Measurements from ENCODE around the gene RASGRP1. TPM values are rescaled to one million over a fixed set of nuclear protein-coding genes. Genes with fewer than 3 reads are reported as not detected.

Gene RASGRP1
- total RNA-seq, 1 donor from 2014 or later, result 0.44 TPM

DNA sequence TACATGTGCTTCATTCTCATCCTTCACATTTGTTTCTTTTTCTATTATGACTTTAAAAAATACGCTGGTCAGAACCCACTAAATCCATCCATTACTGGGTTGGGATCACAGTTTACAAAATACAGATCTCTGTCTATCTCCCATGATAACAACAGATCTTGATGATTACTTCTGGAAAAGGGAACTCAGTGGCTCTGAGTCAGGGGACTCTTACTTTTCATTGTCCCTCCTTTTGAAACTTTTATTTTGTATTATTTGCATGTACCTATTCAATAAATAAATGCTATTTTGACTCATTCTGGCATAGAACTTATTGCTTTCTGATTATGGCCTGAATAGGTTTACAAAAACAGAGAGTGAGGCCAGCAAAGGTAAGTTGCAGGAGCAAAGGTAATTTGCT, 11.6 kb upstream of the RASGRP1 start:
- Histone ChIP-seq H3K27ac (replicated peaks) (no peak overlapping the region), H3K4me3 (no peak overlapping the region), H3K4me1 (no peaks in the 10 kb centered on the region), H3K36me3 (no peaks in the 10 kb centered on the region), H3K9me3 (replicated peaks) (peaks cover 3% of the 10 kb centered on the region), H3K27me3 (ENCODE audit: low read depth) (peaks cover 34% of the 10 kb centered on the region)
- TF ChIP-seq, protein P1, sequence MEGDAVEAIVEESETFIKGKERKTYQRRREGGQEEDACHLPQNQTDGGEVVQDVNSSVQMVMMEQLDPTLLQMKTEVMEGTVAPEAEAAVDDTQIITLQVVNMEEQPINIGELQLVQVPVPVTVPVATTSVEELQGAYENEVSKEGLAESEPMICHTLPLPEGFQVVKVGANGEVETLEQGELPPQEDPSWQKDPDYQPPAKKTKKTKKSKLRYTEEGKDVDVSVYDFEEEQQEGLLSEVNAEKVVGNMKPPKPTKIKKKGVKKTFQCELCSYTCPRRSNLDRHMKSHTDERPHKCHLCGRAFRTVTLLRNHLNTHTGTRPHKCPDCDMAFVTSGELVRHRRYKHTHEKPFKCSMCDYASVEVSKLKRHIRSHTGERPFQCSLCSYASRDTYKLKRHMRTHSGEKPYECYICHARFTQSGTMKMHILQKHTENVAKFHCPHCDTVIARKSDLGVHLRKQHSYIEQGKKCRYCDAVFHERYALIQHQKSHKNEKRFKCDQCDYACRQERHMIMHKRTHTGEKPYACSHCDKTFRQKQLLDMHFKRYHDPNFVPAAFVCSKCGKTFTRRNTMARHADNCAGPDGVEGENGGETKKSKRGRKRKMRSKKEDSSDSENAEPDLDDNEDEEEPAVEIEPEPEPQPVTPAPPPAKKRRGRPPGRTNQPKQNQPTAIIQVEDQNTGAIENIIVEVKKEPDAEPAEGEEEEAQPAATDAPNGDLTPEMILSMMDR (IDR thresholded peaks at IDR 0.05; ENCODE audit: borderline replicate concordance), result no peak
- no peak for DNase-seq
- intact Hi-C loops (cut with micrococcal nuclease), result no loop called here

DNA sequence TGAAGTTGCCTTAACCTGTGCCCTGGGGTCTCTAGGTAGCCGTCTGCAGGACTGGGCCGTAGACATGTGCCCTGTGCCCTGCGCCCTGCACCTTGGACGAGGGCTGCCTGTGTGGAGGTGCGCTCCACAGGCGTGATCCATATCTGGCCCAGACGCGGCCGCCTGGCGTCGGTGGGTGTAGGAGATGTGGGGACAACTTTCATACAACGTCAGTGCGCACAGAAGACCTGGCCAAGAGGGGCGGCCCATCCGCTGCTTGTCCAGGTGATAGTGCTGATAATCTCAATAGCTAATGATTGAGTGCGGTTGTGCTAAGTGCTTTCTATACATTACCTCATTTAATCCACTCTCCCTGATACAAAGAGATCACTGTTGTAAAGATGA, 665 bp upstream of the RASGRP1 start:
- Histone ChIP-seq H3K4me1 (peaks cover 14% of the 10 kb centered on the region), H3K4me3 (no peak overlapping the region), H3K9me3 (replicated peaks) (peaks cover under 1% of the 10 kb centered on the region), H3K27me3 (ENCODE audit: low read depth) (peaks cover 67% of the 10 kb centered on the region), H3K27ac (replicated peaks) (no peak overlapping the region), H3K36me3 (no peaks in the 10 kb centered on the region)
- TF ChIP-seq, protein P1 (IDR thresholded peaks at IDR 0.05; ENCODE audit: borderline replicate concordance), result no peak
- intact Hi-C loops (cut with micrococcal nuclease), result loop anchor here (10.0 kb wide), 1 partner anchor 120 kb away; no protein-coding TSS in a partner anchor
- DNase-seq, result no peak

DNA sequence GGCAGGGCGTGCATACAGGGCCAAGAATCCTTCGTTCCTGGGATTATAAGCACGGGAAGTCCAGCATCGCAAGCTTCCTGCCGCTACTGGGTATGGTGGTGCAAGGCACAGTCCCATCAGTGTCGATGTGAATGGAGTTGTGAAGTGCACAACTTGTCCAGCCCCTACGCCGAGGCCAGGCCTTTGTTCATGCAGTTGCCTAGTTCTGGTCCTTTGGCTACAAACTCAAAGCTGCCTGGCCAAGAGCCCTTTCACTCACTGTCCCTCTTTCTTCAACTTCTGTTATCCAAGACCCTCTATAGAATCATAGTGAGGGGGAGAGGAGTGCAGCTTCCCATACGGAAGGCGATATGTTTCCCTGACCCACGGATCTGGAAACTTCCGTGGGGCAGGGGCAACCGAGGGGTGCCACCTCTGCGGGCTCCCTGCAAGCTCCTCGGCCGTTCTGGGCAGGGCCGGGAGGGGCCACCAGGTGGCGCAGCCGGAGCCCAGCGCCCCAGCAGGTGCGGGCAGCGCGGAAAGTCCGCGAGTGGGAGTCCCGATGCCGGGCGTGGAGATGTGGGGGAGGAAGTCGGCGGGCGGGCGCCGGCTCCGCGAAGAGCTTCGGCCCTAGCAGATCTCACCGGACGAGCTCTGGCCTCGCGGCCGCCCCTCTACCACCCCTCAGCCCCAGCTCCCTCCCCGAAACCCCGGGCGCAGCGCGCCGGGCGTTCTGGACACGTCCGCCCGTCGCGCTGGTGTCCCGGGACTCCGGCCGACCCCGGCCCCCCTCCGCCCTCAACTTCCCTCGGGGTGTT, 693 bp downstream of the RASGRP1 start:
- Histone ChIP-seq H3K4me1 (peaks cover 14% of the 10 kb centered on the region), H3K4me3 (peak overlapping the region; percentile 72), H3K27me3 (ENCODE audit: low read depth) (peaks cover 81% of the 10 kb centered on the region), H3K36me3 (no peaks in the 10 kb centered on the region), H3K9me3 (replicated peaks) (no peaks in the 10 kb centered on the region), H3K27ac (replicated peaks) (no peak overlapping the region)
- intact Hi-C loops (cut with micrococcal nuclease), result loop anchor here (10.0 kb wide), 1 partner anchor 121 kb away; no protein-coding TSS in a partner anchor
- DNase-seq, result peak; percentile 64
- TF ChIP-seq, protein P1 (IDR thresholded peaks at IDR 0.05; ENCODE audit: borderline replicate concordance), result peak; percentile 92

DNA sequence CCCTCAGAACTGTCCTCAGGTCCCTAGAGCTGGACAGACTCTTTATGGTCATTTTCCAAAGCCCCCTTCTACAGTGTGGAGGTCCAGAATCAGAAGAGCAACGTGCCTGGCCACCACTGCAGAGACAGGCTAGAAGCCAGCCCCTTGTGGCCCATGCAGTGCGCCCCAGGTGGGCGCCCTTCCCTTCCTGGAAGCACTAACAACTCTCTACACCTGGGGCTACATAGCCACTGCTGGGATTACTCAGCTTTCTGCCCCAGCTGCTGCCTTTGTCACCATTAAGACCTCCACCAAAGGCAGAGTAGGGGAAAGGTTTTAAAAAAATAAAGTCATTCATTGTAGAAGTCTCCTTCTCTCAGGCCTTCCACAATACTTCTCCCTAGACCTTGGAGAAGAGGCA, 2.3 kb downstream of the RASGRP1 start:
- H3K27me3 ChIP-seq (ENCODE audit: low read depth), result peaks cover 93% of the 10 kb centered on the region
- H3K4me1 ChIP-seq, result peaks cover 14% of the 10 kb centered on the region
- H3K9me3 ChIP-seq (replicated peaks), result no peaks in the 10 kb centered on the region
- intact Hi-C loops (cut with micrococcal nuclease), result loop anchor here (10.0 kb wide), 1 partner anchor 123 kb away; no protein-coding TSS in a partner anchor
- H3K4me3 ChIP-seq, result no peak overlapping the region
- H3K36me3 ChIP-seq, result no peaks in the 10 kb centered on the region
- no peak for DNase-seq
- TF ChIP-seq, protein P1 (IDR thresholded peaks at IDR 0.05; ENCODE audit: borderline replicate concordance), result no peak
- H3K27ac ChIP-seq (replicated peaks), result no peak overlapping the region

DNA sequence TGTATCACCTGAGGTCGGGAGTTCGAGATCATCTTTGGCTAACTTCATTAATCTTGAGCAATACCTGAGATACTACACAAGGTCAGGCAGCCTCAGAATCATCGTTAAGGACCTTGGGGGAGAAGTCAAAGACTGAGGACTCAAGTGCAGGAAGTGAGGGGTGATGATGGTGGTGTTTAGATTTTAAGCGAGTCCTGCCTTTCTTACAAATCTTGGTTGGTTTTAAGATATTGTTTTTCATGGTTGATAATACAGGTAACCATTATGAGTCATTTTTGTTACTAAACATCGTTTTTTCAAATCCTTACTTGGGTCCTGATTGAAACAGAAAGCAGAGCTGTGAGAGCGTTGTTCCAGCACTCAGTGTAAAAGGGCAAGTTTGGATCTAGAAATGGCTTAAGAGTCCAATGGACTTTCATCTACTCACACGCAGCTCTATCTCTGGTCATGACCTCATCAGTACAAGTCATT, 4.1 kb downstream of the RASGRP1 start:
- TF ChIP-seq, protein P1 (IDR thresholded peaks at IDR 0.05; ENCODE audit: borderline replicate concordance), result no peak
- no peak for DNase-seq
- intact Hi-C loops (cut with micrococcal nuclease), result loop anchor here (10.0 kb wide), 1 partner anchor 124 kb away; no protein-coding TSS in a partner anchor
- Histone ChIP-seq H3K27me3 (ENCODE audit: low read depth) (peaks cover 83% of the 10 kb centered on the region), H3K27ac (replicated peaks) (no peak overlapping the region), H3K36me3 (no peaks in the 10 kb centered on the region), H3K9me3 (replicated peaks) (no peaks in the 10 kb centered on the region), H3K4me3 (no peak overlapping the region), H3K4me1 (peaks cover 14% of the 10 kb centered on the region)
